HG03342 (cell line): ENCODE results near the gene CPZ.

Source experiments
- ATAC-seq: cut with Tn5 transposase; IDR thresholded peaks from one replicate; pipeline ENCODE4 v1.9.1; 2021; ENCODE audit warnings: mild to moderate bottlenecking, moderate library complexity; ENCODE audit not compliant: unreplicated experiment

The CPZ gene

GRCh38 chr4:8593264-8594096 lies 915 bp downstream of the CPZ start:
- no peak for ATAC-seq

- ATAC-seq, result no peak
These were observed 1.8 kb downstream of the CPZ start for GRCh38 chr4:8594097-8595038.

- ATAC-seq, result no peak
These were observed 2.9 kb downstream of the CPZ start for GRCh38 chr4:8595237-8596087.

DNA sequence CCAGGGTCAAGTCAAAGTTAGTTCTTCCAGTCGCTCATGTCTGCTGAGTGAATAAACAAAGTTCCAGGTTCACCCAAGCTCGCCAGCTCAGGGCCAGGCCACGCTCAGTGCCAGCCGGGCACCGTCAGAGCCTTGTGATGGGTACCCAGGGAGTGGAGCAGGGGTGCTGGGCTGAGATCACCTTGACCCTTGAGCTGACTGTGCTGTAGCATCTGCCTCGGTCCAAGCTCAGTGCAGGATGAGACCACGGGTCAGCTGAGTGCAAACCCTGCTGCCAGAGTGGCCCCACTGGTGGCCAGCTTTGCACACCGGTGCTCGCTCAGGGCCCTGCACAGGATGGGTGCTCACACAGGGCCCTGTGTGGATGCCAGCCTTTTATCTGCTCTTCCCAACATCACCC lies 4.3 kb downstream of the CPZ start:
- ATAC-seq, result no peak

- ATAC-seq, result no peak
These were observed 4.8 kb downstream of the CPZ start for GRCh38 chr4:8597319-8597718.

GRCh38 chr4:8597791-8598190 lies 5.2 kb downstream of the CPZ start:
- no peak for ATAC-seq

DNA sequence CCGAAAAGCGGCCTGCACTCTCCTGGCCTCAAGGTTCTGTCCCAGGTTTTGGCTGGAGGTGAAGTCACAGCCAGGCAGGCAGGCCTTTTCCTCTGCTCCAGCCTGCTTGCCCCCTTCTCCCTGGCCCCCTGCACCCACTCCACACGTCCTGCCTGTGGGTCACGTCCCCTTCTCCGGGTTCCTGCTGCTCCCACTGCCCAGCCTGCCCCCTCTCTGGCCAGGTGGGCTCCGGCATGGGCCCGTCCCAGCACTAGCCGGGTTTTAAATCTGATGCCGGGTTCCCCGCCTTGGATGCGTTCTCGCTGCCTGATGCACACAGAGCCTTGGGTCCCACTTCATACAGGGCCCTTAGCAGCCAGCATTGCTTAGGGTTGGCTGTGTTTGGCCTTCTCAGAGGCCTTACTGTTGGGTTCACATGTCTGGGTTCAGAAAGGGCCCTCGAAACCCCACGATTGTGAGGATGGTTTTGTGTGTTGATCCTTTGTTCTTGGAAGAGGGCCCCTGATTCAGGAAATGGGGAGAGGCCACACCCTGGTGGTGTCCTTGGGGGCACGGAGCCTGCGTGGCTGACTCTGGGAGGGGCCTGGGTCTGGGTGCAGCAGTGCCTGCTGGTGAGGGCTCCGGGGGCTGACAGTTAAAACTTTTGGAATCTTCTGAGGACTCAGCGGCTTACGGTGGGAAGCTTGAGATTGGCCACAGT lies 6.0 kb downstream of the CPZ start:
- no peak for ATAC-seq

DNA sequence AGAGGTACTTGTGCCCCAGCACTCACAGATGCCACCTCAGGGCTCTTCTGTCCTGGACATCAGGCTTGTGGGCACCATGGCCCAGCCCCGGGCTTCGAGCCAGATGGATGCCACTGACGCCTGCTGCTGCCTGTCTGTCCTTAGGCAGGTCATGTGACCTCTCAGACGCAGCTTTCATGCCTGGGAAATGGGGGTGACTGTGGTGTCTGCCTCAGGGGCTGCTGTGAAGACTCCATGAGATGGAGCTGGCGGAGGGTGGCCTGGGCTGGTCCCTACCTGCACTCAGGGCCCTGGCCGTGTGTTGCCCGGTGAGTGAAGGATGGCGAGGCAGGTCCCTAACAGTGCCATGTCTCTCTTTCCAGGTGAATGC lies 6.5 kb downstream of the CPZ start:
- no peak for ATAC-seq

- no peak for ATAC-seq
These were observed 7.1 kb downstream of the CPZ start for GRCh38 chr4:8599657-8600056.

DNA sequence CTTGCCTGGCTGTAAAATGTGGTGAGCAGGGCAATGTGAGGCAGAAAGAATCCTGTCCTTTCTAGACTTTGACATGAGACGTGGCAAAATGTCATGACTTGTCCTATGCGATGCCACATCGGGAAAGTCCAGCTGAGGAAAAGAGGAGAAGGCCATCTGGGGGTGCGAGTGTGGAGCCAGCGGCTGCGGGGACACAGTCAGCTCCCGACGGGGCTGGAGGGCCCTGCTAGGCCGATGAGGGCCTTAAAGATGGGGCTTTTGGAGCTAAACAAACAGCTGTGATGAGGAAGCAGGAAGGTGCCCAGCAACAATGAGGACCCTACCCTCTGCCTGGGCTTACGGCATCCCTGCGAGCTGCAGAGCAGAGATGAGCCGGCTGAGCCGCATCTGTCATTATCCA lies 7.7 kb downstream of the CPZ start:
- ATAC-seq, result no peak

DNA sequence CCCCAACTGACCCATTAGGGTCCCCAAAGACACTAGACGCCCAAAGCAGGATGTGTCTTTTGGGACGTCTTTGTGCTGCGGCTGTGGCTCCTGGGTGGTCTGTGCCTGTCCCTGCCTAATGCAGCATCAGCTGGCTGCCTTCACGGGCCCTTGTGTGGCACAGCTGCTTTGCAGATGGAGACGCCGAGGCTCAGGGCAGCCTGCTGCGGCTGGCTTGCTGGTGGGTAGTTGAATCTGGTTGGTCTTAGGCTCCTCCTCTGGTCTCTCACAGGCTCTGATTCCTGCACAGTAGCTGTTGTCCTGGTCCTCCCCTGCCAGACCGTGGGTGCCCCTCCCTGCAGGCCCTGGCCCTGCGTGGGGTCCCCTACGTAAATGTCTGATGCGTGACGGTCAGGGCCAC lies 8.1 kb downstream of the CPZ start:
- no peak for ATAC-seq

DNA sequence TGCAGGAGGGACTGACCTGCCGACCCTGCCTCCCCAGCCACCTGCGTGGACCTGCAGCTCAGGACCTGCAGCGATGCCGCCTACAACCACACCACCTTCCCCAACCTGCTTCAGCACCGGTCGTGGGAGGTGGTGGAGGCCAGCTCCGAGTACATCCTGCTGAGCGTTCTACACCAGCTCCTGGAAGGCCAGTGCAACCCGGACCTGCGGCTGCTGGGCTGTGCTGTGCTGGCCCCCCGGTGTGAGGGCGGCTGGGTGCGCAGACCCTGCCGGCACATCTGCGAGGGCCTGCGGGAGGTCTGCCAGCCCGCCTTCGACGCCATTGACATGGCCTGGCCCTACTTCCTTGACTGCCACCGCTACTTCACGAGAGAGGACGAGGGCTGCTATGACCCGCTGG lies 8.5 kb downstream of the CPZ start:
- no peak for ATAC-seq

- ATAC-seq, result no peak
These were observed 9.0 kb downstream of the CPZ start for GRCh38 chr4:8601556-8601955.

DNA sequence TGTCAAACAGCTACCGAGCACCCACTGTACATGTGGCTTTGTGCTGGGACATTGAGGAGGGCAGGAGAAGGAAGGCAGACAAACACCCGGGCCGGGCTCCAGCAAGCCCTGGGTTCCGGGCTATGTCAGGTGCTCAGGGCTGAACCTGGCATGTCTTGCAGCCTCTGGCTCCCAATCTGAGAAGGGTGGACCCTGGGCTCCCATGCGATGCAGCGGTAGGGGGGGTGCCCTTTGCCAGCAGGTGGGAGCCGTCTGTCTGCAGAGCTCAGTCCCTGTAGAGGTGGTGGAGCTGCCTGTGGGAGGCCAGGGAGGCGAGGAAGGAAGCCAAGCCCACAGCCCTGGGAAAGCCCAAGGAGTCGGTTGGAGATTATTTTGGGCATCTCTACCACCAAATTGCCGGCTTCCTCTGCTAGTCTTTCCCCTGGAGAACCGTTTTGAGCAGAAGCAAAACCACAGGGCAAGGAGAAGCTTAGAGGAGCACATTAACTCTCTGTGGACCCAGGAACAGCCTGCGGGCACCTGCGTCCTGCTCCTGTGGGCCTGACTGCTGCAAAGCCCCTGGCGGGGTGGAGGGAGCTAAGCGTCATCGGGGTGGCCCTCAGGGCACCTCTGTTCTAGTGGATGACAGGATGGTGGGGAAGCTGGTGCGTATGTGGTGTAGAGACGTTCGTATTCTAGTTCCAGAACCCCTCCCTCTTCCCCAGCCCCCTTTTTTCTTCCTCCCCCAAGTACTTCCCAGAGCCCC lies 10.3 kb downstream of the CPZ start:
- ATAC-seq, result no peak

DNA sequence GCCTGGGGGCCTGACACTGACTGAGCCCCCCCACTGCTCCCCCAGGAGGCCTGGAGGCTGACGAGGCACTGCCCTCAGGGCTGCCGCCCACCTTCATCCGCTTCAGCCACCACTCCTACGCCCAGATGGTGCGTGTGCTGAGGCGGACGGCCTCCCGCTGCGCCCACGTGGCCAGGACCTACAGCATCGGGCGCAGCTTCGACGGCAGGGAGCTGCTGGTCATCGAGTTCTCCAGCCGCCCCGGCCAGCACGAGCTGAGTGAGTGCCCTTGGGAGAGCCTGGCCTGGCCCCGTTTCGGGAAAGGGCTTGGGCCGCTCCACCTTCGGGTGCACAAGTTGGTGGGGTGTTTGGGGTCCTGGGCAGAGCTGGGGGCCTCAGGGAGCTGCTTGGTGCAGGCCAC lies 11.4 kb downstream of the CPZ start:
- ATAC-seq, result no peak

- ATAC-seq, result no peak
These were observed 12.7 kb downstream of the CPZ start for GRCh38 chr4:8605289-8605688.

GRCh38 chr4:8606476-8606875 lies 13.9 kb downstream of the CPZ start:
- no peak for ATAC-seq

- no peak for ATAC-seq
These were observed 14.4 kb downstream of the CPZ start for GRCh38 chr4:8606966-8607365.

DNA sequence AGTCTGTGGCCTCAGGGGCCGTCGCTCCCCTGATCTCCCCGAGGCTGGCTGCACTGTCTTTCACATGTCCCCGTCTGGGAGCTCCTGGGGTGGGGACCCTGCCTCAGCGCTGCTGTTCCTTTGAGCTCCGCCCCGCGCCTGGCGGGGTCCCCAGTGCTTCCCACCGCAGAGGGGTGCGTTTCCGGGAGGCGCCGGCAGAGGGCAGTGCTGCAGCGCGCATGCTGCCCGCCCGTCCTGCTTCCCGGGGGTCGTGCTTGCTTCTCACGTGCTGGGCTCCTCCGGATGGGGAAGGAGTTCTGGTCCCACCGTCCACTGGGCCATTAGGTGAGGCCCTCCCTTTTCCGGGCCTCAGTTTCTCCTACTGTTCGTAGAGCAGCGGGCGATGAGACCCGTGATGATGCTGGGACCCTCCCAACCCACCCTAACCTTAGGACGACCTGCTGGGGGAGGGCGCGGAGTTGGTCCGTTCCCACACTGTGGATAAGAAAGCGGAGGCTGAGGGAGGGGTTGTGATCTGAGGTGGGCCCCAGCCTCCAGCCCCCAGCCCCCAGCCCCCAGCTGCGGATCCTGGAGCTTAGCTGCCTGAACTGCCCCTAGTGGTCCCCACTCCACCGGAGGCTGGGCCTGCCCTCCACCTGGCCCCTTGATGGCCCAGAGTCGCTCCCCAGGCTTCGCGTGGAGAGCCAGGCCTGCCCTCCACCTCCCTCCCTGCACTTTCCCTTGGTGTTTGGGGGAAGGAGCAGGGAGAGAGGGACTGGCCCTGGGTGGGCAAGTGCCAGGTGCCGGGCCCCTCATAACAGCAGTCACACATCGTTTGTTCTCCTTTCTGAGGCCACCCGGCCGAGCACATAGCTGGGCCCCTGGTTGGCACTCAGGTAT lies 15.3 kb downstream of the CPZ start:
- ATAC-seq, result no peak
